Breast epithelium (tissue), 4 donors: ENCODE results near the gene NNMT. TPM values are rescaled to one million over a fixed set of nuclear protein-coding genes. Genes with fewer than 3 reads are reported as not detected.

Source experiments
- DNase-seq, 2 donors: peaks; one replicate each; pipeline ENCODE4 v3.0.0-alpha.2; 2019; ENCODE audit warnings: low spot score in 2 of 2
- H3K27ac ChIP-seq, 2 donors: fragments of 200-600 bp; sonication (generic) in 1 of 2; one replicate each; pipeline ENCODE4 v1.5.1; 2016 to 2019; ENCODE audit warnings: mild to moderate bottlenecking in 1 of 2
- H3K27me3 ChIP-seq, 2 donors: fragments of 200-600 bp; sonication (generic) in 1 of 2; one replicate each; pipeline versions ENCODE4 v1.5.1 to v1.6.0; 2017 to 2019; ENCODE audit warnings: control low read depth in 1 of 2, mild to moderate bottlenecking in 1 of 2
- H3K36me3 ChIP-seq: fragments of 200-600 bp; one replicate; pipeline ENCODE4 v1.5.1; 2019
- H3K4me1 ChIP-seq, 2 donors: fragments of 200-600 bp; sonication (generic); one replicate each; pipeline ENCODE4 v1.5.1; 2016 to 2019; ENCODE audit warnings: control low read depth in 1 of 2
- H3K4me3 ChIP-seq, 3 donors: fragments of 200-600 bp; sonication (generic); 1 replicate in 2 of 3; 2 replicates in 1 of 3; pipeline ENCODE4 v1.5.1; 2016 to 2019; ENCODE audit warnings: mild to moderate bottlenecking in 3 of 3, moderate library complexity in 2 of 3
- H3K9me3 ChIP-seq, 2 donors: fragments of 200-600 bp; sonication (generic) in 1 of 2; one replicate each; pipeline ENCODE4 v1.5.1; 2016 to 2019; ENCODE audit warnings: control low read depth in 1 of 2
- CTCF ChIP-seq, 3 donors: fragments of 450-650 bp; IDR thresholded peaks; one replicate each; pipeline ENCODE4 v1.5.1; 2016 to 2017; ENCODE audit warnings: antibody characterized with exemption in 3 of 3, mild to moderate bottlenecking in 3 of 3, moderate library complexity in 3 of 3
- POLR2A ChIP-seq: fragments of 450-650 bp; IDR thresholded peaks from one replicate; pipeline ENCODE4 v1.6.1; 2016; ENCODE audit warnings: antibody characterized with exemption, mild to moderate bottlenecking, moderate library complexity
- POLR2AphosphoS5 ChIP-seq, 3 donors: sonication (generic); formaldehyde crosslinking; IDR thresholded peaks; one replicate each; pipeline ENCODE4 v1.6.1; 2017; ENCODE audit warnings: antibody characterized with exemption in 3 of 3
- intact Hi-C: fragments of 100-400 bp; cut with DNase I; formaldehyde crosslinking; loops from one replicate; pipeline ENCODE4 v1.15.1; 2023; ENCODE audit warnings: low total_unique reads
- total RNA-seq, 3 donors: library from RNA; depleted of rRNA; stranded (reverse); fragments of >200 nt; gene quantifications; one replicate each; pipeline ENCODE4 v1.1.0, GENCODE V29; 2016

Gene NNMT
- total RNA-seq, 3 donors from 2014 or later, result 987 to 2,750 (median 1,078) TPM

- DNase-seq, result no peak
- Histone ChIP-seq H3K4me1 (peaks cover 0 to 8% of the 10 kb centered on the region in 2 donors), H3K4me3 (peak overlapping the region in 1 of 3 donors; percentile 27), H3K27ac (peak overlapping the region; percentile 97 to 99), H3K36me3 (no peaks in the 10 kb centered on the region), H3K9me3 (no peaks in the 10 kb centered on the region), H3K27me3 (no peaks in the 10 kb centered on the region)
- intact Hi-C loops, result no loop called here
- TF ChIP-seq CTCF (IDR thresholded peaks at IDR 0.05), result no peak
- no peak for TF ChIP-seq POLR2A
- no peak for TF ChIP-seq POLR2AphosphoS5 (IDR thresholded peaks at IDR 0.05)
These were observed 2.9 kb upstream of the NNMT start for GRCh38 chr11:114293201-114293711.

GRCh38 chr11:114296605-114297372 lies 590 bp downstream of the NNMT start:
- H3K27ac ChIP-seq, result peak overlapping the region; percentile 97 to 99
- H3K4me1 ChIP-seq, result peaks cover 3 to 8% of the 10 kb centered on the region in 2 donors
- H3K36me3 ChIP-seq, result no peaks in the 10 kb centered on the region
- intact Hi-C loops, result no loop called here
- TF ChIP-seq POLR2A (no peak), POLR2AphosphoS5 (IDR thresholded peaks at IDR 0.05) (no peak), CTCF (IDR thresholded peaks at IDR 0.05) (no peak)
- no peaks in the 10 kb centered on the region for H3K27me3 ChIP-seq
- no peak for DNase-seq
- H3K9me3 ChIP-seq, result peaks cover 0 to 12% of the 10 kb centered on the region in 2 donors
- H3K4me3 ChIP-seq, result peak overlapping the region; percentile 60 to 74 (median 67)

DNA sequence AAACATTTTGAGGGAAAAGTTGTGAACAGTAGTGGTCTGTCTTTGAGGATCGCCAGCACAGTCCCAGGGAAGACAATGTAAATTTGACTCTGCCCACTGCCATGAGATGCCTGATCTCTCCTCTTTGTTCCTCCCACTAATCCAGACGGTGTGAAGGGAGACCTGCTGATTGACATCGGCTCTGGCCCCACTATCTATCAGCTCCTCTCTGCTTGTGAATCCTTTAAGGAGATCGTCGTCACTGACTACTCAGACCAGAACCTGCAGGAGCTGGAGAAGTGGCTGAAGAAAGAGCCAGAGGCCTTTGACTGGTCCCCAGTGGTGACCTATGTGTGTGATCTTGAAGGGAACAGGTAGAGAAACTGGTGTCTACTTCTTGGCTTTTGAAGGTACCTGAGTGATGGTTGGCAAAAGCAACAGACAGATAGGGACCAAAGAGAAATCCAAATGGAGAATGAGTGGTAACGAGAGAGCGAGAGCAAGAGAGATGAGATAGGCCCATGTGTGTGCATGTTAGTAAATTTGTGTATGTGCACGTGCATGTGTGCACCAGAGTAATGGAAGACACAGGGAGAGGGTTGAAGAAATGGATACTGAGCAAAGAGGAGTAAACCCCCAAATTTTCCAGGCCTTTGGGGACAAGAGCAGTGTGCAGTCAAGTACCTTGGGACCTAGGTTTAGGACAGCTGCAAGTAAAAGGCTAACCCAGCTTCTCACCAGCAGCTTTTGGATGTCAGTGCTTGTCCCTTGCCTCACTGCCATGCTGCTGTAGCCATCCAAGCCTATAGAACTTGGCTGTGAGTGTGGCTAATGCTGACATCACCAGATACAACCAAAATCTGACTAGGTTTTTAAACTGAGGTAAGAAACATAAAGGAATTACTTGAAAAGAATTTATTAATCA lies 1.9 kb downstream of the NNMT start:
- DNase-seq, result no peak
- H3K4me1 ChIP-seq, result peaks cover 0 to 3% of the 10 kb centered on the region in 2 donors
- TF ChIP-seq POLR2AphosphoS5 (IDR thresholded peaks at IDR 0.05) (no peak), POLR2A (no peak)
- no peaks in the 10 kb centered on the region for H3K27me3 ChIP-seq
- H3K27ac ChIP-seq, result peak overlapping the region; percentile 90 to 97
- H3K36me3 ChIP-seq, result no peaks in the 10 kb centered on the region
- H3K4me3 ChIP-seq, result peak overlapping the region; percentile 60 to 74 (median 67)
- peaks cover 0 to 24% of the 10 kb centered on the region in 2 donors for H3K9me3 ChIP-seq
- intact Hi-C loops, result no loop called here

DNA sequence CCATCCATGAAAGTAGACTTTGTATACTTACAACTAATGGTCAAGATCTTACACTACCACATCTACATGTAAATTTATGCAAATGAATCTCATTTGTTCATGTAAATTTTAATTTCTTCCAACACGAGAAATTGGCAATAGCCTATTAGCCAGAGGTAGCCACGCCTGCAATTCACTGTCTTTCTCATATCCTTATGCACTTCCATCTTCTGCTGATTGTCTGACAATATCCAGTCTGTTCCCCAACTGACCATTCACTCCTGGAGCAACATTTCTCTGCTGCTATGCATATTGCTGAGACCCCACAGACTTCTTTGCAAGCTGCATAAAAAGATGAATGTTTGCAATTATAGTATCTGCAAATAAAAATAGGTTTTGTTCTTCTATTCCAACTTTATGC lies 2.5 kb downstream of the NNMT start:
- TF ChIP-seq POLR2A (no peak), POLR2AphosphoS5 (IDR thresholded peaks at IDR 0.05) (no peak), CTCF (IDR thresholded peaks at IDR 0.05) (no peak)
- intact Hi-C loops, result no loop called here
- peaks cover 0 to 24% of the 10 kb centered on the region in 2 donors for H3K9me3 ChIP-seq
- H3K4me3 ChIP-seq, result peak overlapping the region; percentile 60 to 74 (median 67)
- H3K4me1 ChIP-seq, result peaks cover 0 to 3% of the 10 kb centered on the region in 2 donors
- no peaks in the 10 kb centered on the region for H3K36me3 ChIP-seq
- no peaks in the 10 kb centered on the region for H3K27me3 ChIP-seq
- H3K27ac ChIP-seq, result peak overlapping the region; percentile 90 to 97
- DNase-seq, result no peak

GRCh38 chr11:114301088-114301487 lies 4.9 kb downstream of the NNMT start:
- H3K4me3 ChIP-seq, result peak overlapping the region; percentile 60 to 74 (median 67)
- no peaks in the 10 kb centered on the region for H3K36me3 ChIP-seq

More at GRCh38 chr11:114301088-114301487, 4.9 kb downstream of the NNMT start:
- DNase-seq, result no peak
- intact Hi-C loops, result no loop called here
- Histone ChIP-seq H3K9me3 (peaks cover 0 to 24% of the 10 kb centered on the region in 2 donors), H3K27me3 (no peaks in the 10 kb centered on the region), H3K27ac (peak overlapping the region in 1 of 2 donors; percentile 26), H3K4me1 (peaks cover 0 to 3% of the 10 kb centered on the region in 2 donors)
- no peak for TF ChIP-seq CTCF (IDR thresholded peaks at IDR 0.05)
